Measurements from ENCODE around the gene RASAL1. TPM values are rescaled to one million over a fixed set of nuclear protein-coding genes. Genes with fewer than 3 reads are reported as not detected.

Gene RASAL1
- total and polyA plus RNA-seq, 4 experiments from 2014 or later, result 0.10 to 1.4 (median 0.63) TPM

GRCh38 chr12:113057565-113058485 lies 77.7 kb downstream of the RASAL1 start:
- no peaks in the 10 kb centered on the region for H3K27me3 Mint-ChIP-seq
- POLR2A ChIA-PET (ENCODE audit: partially characterized antibody), result interaction anchor here (0.6 to 1.5 kb wide), 5 partner anchors 32 to 160 kb away, joined by 3 to 4 read pairs (median 3); partner anchors contain the start of genes DDX54 and OAS3

GRCh38 chr12:113056631-113057488 lies 78.7 kb downstream of the RASAL1 start, which contains the start of gene DTX1:
DTX1 (plus strand) TSS chr12:113056730; CDS start chr12:113058193, 1,463 bp downstream.
- Histone ChIP-seq H3K4me3 (ENCODE audit: low read length in 2 of 2) (peak within 1 kb of the TSS; percentile 30 to 49), H3K27me3 (ENCODE audit: insufficient read depth, low read length) (no peaks in the 10 kb centered on the region), H3K9me3 (ENCODE audit: control insufficient read depth in 1 of 2, low read length in 2 of 2) (no peaks in the 10 kb centered on the region), H3K27ac (ENCODE audit: low read depth, low read length) (peak within 1 kb of the TSS; percentile 56), H3K4me1 (ENCODE audit: insufficient read depth, low read length) (peaks cover 54% of the 10 kb centered on the region), H3K36me3 (ENCODE audit: insufficient read depth, low read length) (no peaks in the 10 kb centered on the region)
- Mint-ChIP-seq H3K27me3 (no peaks in the 10 kb centered on the region), H3K9me3 (no peaks in the 10 kb centered on the region), H3K4me3 (peak within 1 kb of the TSS; percentile 81 to 88 (median 84)), H3K36me3 (no peaks in the 10 kb centered on the region), H3K27ac (peak within 1 kb of the TSS; percentile 53 to 85 (median 75)), H3K4me1 (peaks cover 19 to 37% (median 32%) of the 10 kb centered on the region in 4 donors)
- CTCF ChIA-PET (ENCODE audit: partially characterized antibody), result interaction anchor here (0.9 to 1.6 kb wide), 2 partner anchors 33 to 42 kb away, joined by 4 to 8 read pairs; no protein-coding TSS in a partner anchor
- intact Hi-C loops (cut with micrococcal nuclease), result loop anchor here (2.0 kb wide), 1 partner anchor 32 kb away; no protein-coding TSS in a partner anchor
- peak in 4 of 5 donors; percentile 35 to 56 (median 38) for DNase-seq
- POLR2A ChIA-PET (ENCODE audit: partially characterized antibody), result interaction anchor here (0.6 to 1.4 kb wide), 4 partner anchors 30 to 124 kb away, joined by 3 to 4 read pairs (median 3); partner anchors contain the start of gene OAS3

More at GRCh38 chr12:113057565-113058485, 77.7 kb downstream of the RASAL1 start:
- intact Hi-C loops (cut with micrococcal nuclease), result loop anchor here (2.0 kb wide), 1 partner anchor 31 kb away; no protein-coding TSS in a partner anchor
- H3K9me3 Mint-ChIP-seq, result no peaks in the 10 kb centered on the region
- H3K4me3 Mint-ChIP-seq, result peak overlapping the region in 4 of 8 donors; percentile 70 to 83 (median 76)
- Histone ChIP-seq H3K4me3 (ENCODE audit: low read length in 2 of 2) (peak overlapping the region; percentile 23 to 49), H3K4me1 (ENCODE audit: insufficient read depth, low read length) (peaks cover 54% of the 10 kb centered on the region), H3K27me3 (ENCODE audit: insufficient read depth, low read length) (no peaks in the 10 kb centered on the region), H3K36me3 (ENCODE audit: insufficient read depth, low read length) (no peaks in the 10 kb centered on the region), H3K27ac (ENCODE audit: low read depth, low read length) (peak overlapping the region; percentile 56), H3K9me3 (ENCODE audit: control insufficient read depth in 1 of 2, low read length in 2 of 2) (no peaks in the 10 kb centered on the region)
- DNase-seq, result no peak
- H3K4me1 Mint-ChIP-seq, result peaks cover 19 to 36% (median 27%) of the 10 kb centered on the region in 4 donors
- H3K27ac Mint-ChIP-seq, result peak overlapping the region in 5 of 7 donors; percentile 53 to 83 (median 74)
- no peaks in the 10 kb centered on the region for H3K36me3 Mint-ChIP-seq
- CTCF ChIA-PET (ENCODE audit: partially characterized antibody), result interaction anchor here (1.0 to 1.9 kb wide), 2 partner anchors 35 to 116 kb away, joined by 3 to 9 read pairs; no protein-coding TSS in a partner anchor

GRCh38 chr12:113056381-113056630 lies 79.3 kb downstream of the RASAL1 start:
- Histone ChIP-seq H3K4me1 (ENCODE audit: insufficient read depth, low read length) (peaks cover 53% of the 10 kb centered on the region), H3K27me3 (ENCODE audit: insufficient read depth, low read length) (no peaks in the 10 kb centered on the region), H3K27ac (ENCODE audit: low read depth, low read length) (peak overlapping the region; percentile 56), H3K36me3 (ENCODE audit: insufficient read depth, low read length) (no peaks in the 10 kb centered on the region), H3K4me3 (ENCODE audit: low read length in 2 of 2) (peak overlapping the region; percentile 30 to 49), H3K9me3 (ENCODE audit: control insufficient read depth in 1 of 2, low read length in 2 of 2) (no peaks in the 10 kb centered on the region)
- DNase-seq, result no peak
- intact Hi-C loops (cut with micrococcal nuclease), result loop anchor here (2.0 kb wide), 1 partner anchor 32 kb away; no protein-coding TSS in a partner anchor
- Mint-ChIP-seq H3K27ac (peak overlapping the region in 6 of 7 donors; percentile 57 to 85 (median 72)), H3K9me3 (no peaks in the 10 kb centered on the region), H3K27me3 (no peaks in the 10 kb centered on the region), H3K4me1 (peaks cover 17 to 39% (median 32%) of the 10 kb centered on the region in 4 donors), H3K36me3 (no peaks in the 10 kb centered on the region), H3K4me3 (peak overlapping the region; percentile 81 to 88 (median 84))
- POLR2A ChIA-PET (ENCODE audit: partially characterized antibody), result interaction anchor here (0.6 to 1.4 kb wide), 3 partner anchors 31 to 125 kb away, joined by 3 to 4 read pairs (median 3); no protein-coding TSS in a partner anchor
- CTCF ChIA-PET (ENCODE audit: partially characterized antibody), result interaction anchor here (0.9 to 1.6 kb wide), 2 partner anchors 34 to 42 kb away, joined by 4 to 8 read pairs; no protein-coding TSS in a partner anchor

GRCh38 chr12:113055594-113056380 lies 79.8 kb downstream of the RASAL1 start:
- Mint-ChIP-seq H3K27me3 (no peaks in the 10 kb centered on the region), H3K4me1 (peaks cover 13 to 41% (median 31%) of the 10 kb centered on the region in 4 donors), H3K36me3 (no peaks in the 10 kb centered on the region), H3K9me3 (no peaks in the 10 kb centered on the region), H3K4me3 (peak overlapping the region; percentile 81 to 88 (median 84)), H3K27ac (peak overlapping the region in 5 of 7 donors; percentile 64 to 85 (median 75))
- POLR2A ChIA-PET (ENCODE audit: partially characterized antibody), result interaction anchor here (0.6 to 1.4 kb wide), 3 partner anchors 31 to 125 kb away, joined by 3 to 4 read pairs (median 3); no protein-coding TSS in a partner anchor
- Histone ChIP-seq H3K36me3 (ENCODE audit: insufficient read depth, low read length) (no peaks in the 10 kb centered on the region), H3K4me3 (ENCODE audit: low read length in 2 of 2) (peak overlapping the region; percentile 30 to 49), H3K27ac (ENCODE audit: low read depth, low read length) (peak overlapping the region; percentile 56), H3K4me1 (ENCODE audit: insufficient read depth, low read length) (peaks cover 47% of the 10 kb centered on the region), H3K27me3 (ENCODE audit: insufficient read depth, low read length) (no peaks in the 10 kb centered on the region), H3K9me3 (ENCODE audit: control insufficient read depth in 1 of 2, low read length in 2 of 2) (no peaks in the 10 kb centered on the region)
- CTCF ChIA-PET (ENCODE audit: partially characterized antibody), result interaction anchor here (0.9 to 1.6 kb wide), 2 partner anchors 34 to 43 kb away, joined by 4 to 8 read pairs; no protein-coding TSS in a partner anchor
- intact Hi-C loops (cut with micrococcal nuclease), result loop anchor here (2.0 kb wide), 1 partner anchor 33 kb away; no protein-coding TSS in a partner anchor
- no peak for DNase-seq

- no peaks in the 10 kb centered on the region for H3K27me3 Mint-ChIP-seq
- peaks cover 12 to 41% (median 31%) of the 10 kb centered on the region in 4 donors for H3K4me1 Mint-ChIP-seq
- H3K27me3 ChIP-seq (ENCODE audit: insufficient read depth, low read length), result no peaks in the 10 kb centered on the region
- no peak for DNase-seq
- POLR2A ChIA-PET (ENCODE audit: partially characterized antibody), result no interaction called here
- CTCF ChIA-PET (ENCODE audit: partially characterized antibody), result interaction anchor here (1.2 to 2.5 kb wide), 2 partner anchors 44 to 119 kb away, joined by 3 to 11 read pairs; no protein-coding TSS in a partner anchor
- H3K4me1 ChIP-seq (ENCODE audit: insufficient read depth, low read length), result peaks cover 40% of the 10 kb centered on the region
- no peaks in the 10 kb centered on the region for H3K9me3 ChIP-seq (ENCODE audit: control insufficient read depth in 1 of 2, low read length in 2 of 2)
- no peak overlapping the region for H3K27ac ChIP-seq (ENCODE audit: low read depth, low read length)
- peak overlapping the region in 3 of 7 donors; percentile 24 to 48 (median 25) for H3K27ac Mint-ChIP-seq
- H3K4me3 Mint-ChIP-seq, result peak overlapping the region; percentile 41 to 71 (median 60)
- H3K36me3 Mint-ChIP-seq, result no peaks in the 10 kb centered on the region
- intact Hi-C loops (cut with micrococcal nuclease), result no loop called here
- H3K36me3 ChIP-seq (ENCODE audit: insufficient read depth, low read length), result no peaks in the 10 kb centered on the region
- H3K9me3 Mint-ChIP-seq, result no peaks in the 10 kb centered on the region
- no peak overlapping the region for H3K4me3 ChIP-seq (ENCODE audit: low read length in 2 of 2)
Measured at GRCh38 chr12:113054948-113055486, 80.5 kb downstream of the RASAL1 start.

- H3K9me3 ChIP-seq (ENCODE audit: control insufficient read depth in 1 of 2, low read length in 2 of 2), result no peaks in the 10 kb centered on the region
- H3K27ac ChIP-seq (ENCODE audit: low read depth, low read length), result no peak overlapping the region
- no peak for DNase-seq
- CTCF ChIA-PET (ENCODE audit: partially characterized antibody), result interaction anchor here (2.5 to 10.3 kb wide), 2 partner anchors 48 to 122 kb away, joined by 12 to 139 read pairs; no protein-coding TSS in a partner anchor
- POLR2A ChIA-PET (ENCODE audit: partially characterized antibody), result no interaction called here
- Mint-ChIP-seq H3K4me1 (peaks cover 13 to 47% (median 32%) of the 10 kb centered on the region in 4 donors), H3K27ac (peak overlapping the region in 2 of 7 donors; percentile 8 to 24), H3K27me3 (no peaks in the 10 kb centered on the region), H3K4me3 (no peak overlapping the region), H3K36me3 (no peaks in the 10 kb centered on the region), H3K9me3 (no peaks in the 10 kb centered on the region)
- no peaks in the 10 kb centered on the region for H3K27me3 ChIP-seq (ENCODE audit: insufficient read depth, low read length)
- H3K36me3 ChIP-seq (ENCODE audit: insufficient read depth, low read length), result no peaks in the 10 kb centered on the region
- intact Hi-C loops (cut with micrococcal nuclease), result no loop called here
- peaks cover 22% of the 10 kb centered on the region for H3K4me1 ChIP-seq (ENCODE audit: insufficient read depth, low read length)
- H3K4me3 ChIP-seq (ENCODE audit: low read length in 2 of 2), result no peak overlapping the region
Measured at GRCh38 chr12:113052326-113052725, 83.2 kb downstream of the RASAL1 start.

Measured in CD4-positive, alpha-beta memory T cell (primary cell).